Measurements from ENCODE around the gene DHX9. TPM values are rescaled to one million over a fixed set of nuclear protein-coding genes. Genes with fewer than 3 reads are reported as not detected.

The DHX9 gene
- total RNA-seq (2021; ENCODE audit: unreplicated experiment) (220 TPM), Bru-seq, nascent RNA (percentile 98 among the genes with signal in this experiment), BruChase-seq, experiment 1, labeled RNA remaining after a 6-hour chase (percentile 97 among the genes with signal in this experiment), BruChase-seq, experiment 2, labeled RNA remaining after a 2-hour chase (percentile 96 among the genes with signal in this experiment)
- polyA plus RNA-seq (2012) = 101 and 124 TPM in 2 replicates
- long read RNA-seq, full-length matches to known transcripts = 115 of 211 reads
- long read RNA-seq, partial matches to known transcripts = 70 of 211 reads
- long read RNA-seq, other reads (novel, unspliced or antisense) = 26 of 211 reads

DNA sequence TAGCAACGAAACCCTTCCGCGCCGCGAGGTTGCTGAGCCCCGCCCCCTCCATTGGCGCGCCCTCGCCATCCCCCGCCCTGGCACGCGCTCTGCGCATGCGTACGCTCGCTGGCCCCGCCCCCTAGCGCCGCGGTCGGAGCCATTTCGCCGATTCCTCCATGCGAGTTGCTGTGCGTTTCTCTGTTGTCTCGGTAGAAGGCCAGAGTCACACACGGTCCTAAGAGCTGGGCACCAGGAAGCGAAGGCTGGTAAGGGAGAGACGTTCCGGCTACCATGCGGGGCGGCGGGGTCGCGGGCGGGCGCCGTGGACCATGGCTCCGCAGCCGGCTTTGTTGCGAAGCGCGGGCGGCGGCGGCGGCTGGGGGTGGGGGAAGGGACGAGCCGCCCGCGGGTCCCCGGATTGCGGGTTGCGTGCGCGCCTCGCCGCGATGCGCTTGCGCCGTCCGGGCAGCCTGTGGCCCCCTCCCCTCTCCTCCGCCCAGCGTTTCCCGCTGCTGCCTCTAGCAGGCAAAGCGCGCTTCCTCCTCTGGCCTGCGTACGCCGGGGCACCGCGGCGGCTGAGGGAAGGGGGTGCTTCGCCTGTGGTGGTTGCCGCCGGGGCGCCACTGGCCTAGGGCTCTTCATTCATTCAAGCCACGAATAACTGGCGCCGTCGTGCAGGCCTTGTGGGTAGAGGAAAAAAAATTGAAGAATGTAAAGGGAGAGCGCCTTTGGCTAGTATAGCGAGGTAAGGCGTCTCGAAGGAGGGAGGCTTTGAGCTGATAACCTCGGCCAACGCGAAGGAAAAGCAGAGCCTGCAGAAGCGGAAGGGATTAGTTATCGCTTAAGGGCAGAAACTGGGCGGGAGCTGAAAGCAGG lies at the start of gene DHX9:
Gene DHX9 (plus strand): TSS at position 139 of the 858 bp plus-strand sequence. CDS start 3,220 bp downstream, outside the sequence.
- Histone ChIP-seq H3K9me3 (ENCODE audit: control insufficient read depth in 1 of 2, insufficient read depth in 1 of 2, low read depth in 1 of 2, low read length in 2 of 2) (no peaks in the 10 kb centered on the region), H4K20me1 (ENCODE audit: insufficient read depth) (peaks cover 37% of the 10 kb centered on the region; the same call in 1 of the 2 replicates), H3K4me3 (replicated peaks in 1 of 2; ENCODE audit: low read depth in 1 of 2, low read length in 2 of 2) (peak within 1 kb of the TSS; percentile 93 to 95), H3K4me1 (ENCODE audit: control insufficient read depth in 1 of 2, insufficient read depth in 2 of 2, low read length in 2 of 2) (peaks cover 7 to 21% of the 10 kb centered on the region in 2 experiments; a peak in 3 of 4 replicates), H3K9ac (ENCODE audit: low read length) (peak within 1 kb of the TSS; percentile 97), H3K79me2 (ENCODE audit: insufficient read depth, low read length) (peaks cover 53% of the 10 kb centered on the region), H3K9me2 (ENCODE audit: insufficient read depth) (no peaks in the 10 kb centered on the region), H3K4me2 (ENCODE audit: low read length) (peak within 1 kb of the TSS; percentile 94), H2AFZ (ENCODE audit: low read depth, low read length, poor library complexity, severe bottlenecking) (peak within 1 kb of the TSS; percentile 86), H3K36me3 (ENCODE audit: control insufficient read depth in 1 of 2, insufficient read depth in 2 of 2, low read length in 2 of 2) (peaks cover 23 to 27% of the 10 kb centered on the region in 2 experiments; a peak in 3 of 4 replicates), H3K27ac (ENCODE audit: low read depth, low read length) (peak within 1 kb of the TSS; percentile 82), H3K27me3 (ENCODE audit: insufficient read depth, low read length) (no peaks in the 10 kb centered on the region)
- DNase-seq (ENCODE audit: low read depth, low spot score) (peak; percentile 68), ATAC-seq (peak; percentile 87)
- ChIA-PET RAD21 (ENCODE audit: low non-redundant PET in 1 of 2, low total read pairs in 2 of 2, uncharacterized antibody in 2 of 2, unreplicated experiment in 2 of 2) (no interaction called here), CTCF (interaction anchor here (2.0 kb wide), 1 partner anchor 53 kb away, joined by 5 read pairs; no protein-coding TSS in a partner anchor), POLR2A (no interaction called here)
- BruUV-seq (replicated peaks) = no TSS peak
- TF ChIP-seq RAD21 (IDR thresholded peaks at IDR 0.05; ENCODE audit: low read depth) (no peak), CBX3 (IDR thresholded peaks at IDR 0.05; ENCODE audit: low read depth) (no peak; the same call in 1 of the 2 replicates), JUND (IDR thresholded peaks at IDR 0.05) (no peak), MAX (IDR thresholded peaks at IDR 0.05) (peak; percentile 84), ATF3 (IDR thresholded peaks at IDR 0.05) (no peak), ZBTB33 (IDR thresholded peaks at IDR 0.05; ENCODE audit: extremely low read depth, insufficient replicate concordance, low read length) (no peak), POLR2A (IDR thresholded peaks at IDR 0.05; ENCODE audit: borderline replicate concordance, extremely low read depth, insufficient read depth, insufficient read length) (peak; percentile 89), ELF1 (IDR thresholded peaks at IDR 0.05; ENCODE audit: borderline replicate concordance, low read depth) (no peak), EGR1 (IDR thresholded peaks at IDR 0.05; ENCODE audit: low read depth) (peak; percentile 82), SIN3A (IDR thresholded peaks at IDR 0.05; ENCODE audit: low read depth) (peak; percentile 77; the same call in 1 of the 2 replicates), ZFX (IDR thresholded peaks at IDR 0.05) (peak; percentile 68), CTCF (IDR thresholded peaks at IDR 0.05 in 2 of 3, conservative IDR thresholded peaks at IDR 0.05 in 1 of 3; ENCODE audit: borderline replicate concordance in 1 of 3, insufficient read depth in 1 of 3, low read depth in 2 of 3, low read length in 2 of 3) (0 out of 6 replicates have a peak, but pooled peaks of 1 of the 3 experiments have one; percentile 7), ZNF274 (IDR thresholded peaks at IDR 0.05; ENCODE audit: low read depth, low read length) (no peak), POLR2AphosphoS5 (IDR thresholded peaks at IDR 0.05; ENCODE audit: low read depth, low read length) (peak; percentile 99), YY1 (IDR thresholded peaks at IDR 0.05; ENCODE audit: extremely low read depth, insufficient replicate concordance, low read depth, low read length) (peak; percentile 89), SP1 (IDR thresholded peaks at IDR 0.05; ENCODE audit: low read depth) (peak; percentile 61)
- intact Hi-C loops (cut with micrococcal nuclease) = no loop called here

Measured in HCT116 (cell line).